Colonic mucosa (tissue), 4 donors: Measurements from ENCODE around the gene C3orf49. TPM values are rescaled to one million over a fixed set of nuclear protein-coding genes. Genes with fewer than 3 reads are reported as not detected.

ENCODE experiments used
- DNase-seq: peaks from one replicate; pipeline ENCODE4 v3.0.0-alpha.2; 2020
- H3K27ac ChIP-seq: fragments of 200-600 bp; one replicate; pipeline ENCODE4 v1.8.0; 2021
- H3K27me3 ChIP-seq: fragments of 200-600 bp; one replicate; pipeline ENCODE4 v1.8.0; 2021
- H3K36me3 ChIP-seq: fragments of 200-600 bp; one replicate; pipeline ENCODE4 v1.8.0; 2021
- H3K4me1 ChIP-seq: fragments of 200-600 bp; one replicate; pipeline ENCODE4 v1.8.0; 2021; ENCODE audit warnings: mild to moderate bottlenecking
- H3K4me3 ChIP-seq: fragments of 200-600 bp; one replicate; pipeline ENCODE4 v1.8.0; 2021
- H3K9ac ChIP-seq, 2 donors: one replicate each; pipeline ENCODE4 v1.7.0; 2013; ENCODE audit warnings: control low read depth in 2 of 2, low read depth in 2 of 2, low read length in 2 of 2
- H3K9me3 ChIP-seq: fragments of 200-600 bp; one replicate; pipeline ENCODE4 v1.8.0; 2021
- CTCF ChIP-seq: fragments of 200-600 bp; IDR thresholded peaks from one replicate; pipeline ENCODE4 v1.8.0; 2022; ENCODE audit warnings: antibody characterized with exemption, mild to moderate bottlenecking
- intact Hi-C: fragments of 100-400 bp; cut with DNase I; formaldehyde crosslinking; loops from one replicate; pipeline ENCODE4 v1.14.1; 2022
- total RNA-seq, 2 donors: library from RNA; stranded (reverse); fragmentation: NEBNext Ultra II Directional in 1 of 2; extraction: Animal tissue kit (Norgen Biotek cat#: 25700) in 1 of 2; gene quantifications; one replicate each; pipeline ENCODE4 v1.2.1, GENCODE V29; 2021
- donor health status: healthy.
- donor health status: DM: no; HTN: no; CAD: no.
- donor health status: DM: no; HTN: no; CAD: no.

The C3orf49 gene
- total RNA-seq, 2 donors from 2014 or later = not detected

GRCh38 chr3:63877737-63878393 lies 58.8 kb downstream of the C3orf49 start:
- no peak for TF ChIP-seq CTCF
- Histone ChIP-seq H3K4me3 (no peak overlapping the region), H3K36me3 (no peaks in the 10 kb centered on the region), H3K9ac (no peak overlapping the region), H3K27ac (no peak overlapping the region), H3K27me3 (no peaks in the 10 kb centered on the region), H3K9me3 (no peaks in the 10 kb centered on the region), H3K4me1 (no peaks in the 10 kb centered on the region)
- intact Hi-C loops = no loop called here
- DNase-seq = no peak

GRCh38 chr3:63878394-63879060 lies 59.4 kb downstream of the C3orf49 start:
- no peaks in the 10 kb centered on the region for H3K9me3 ChIP-seq
- TF ChIP-seq CTCF = no peak
- H3K36me3 ChIP-seq = no peaks in the 10 kb centered on the region
- intact Hi-C loops = no loop called here
- H3K4me3 ChIP-seq = no peak overlapping the region
- H3K4me1 ChIP-seq = no peaks in the 10 kb centered on the region
- H3K9ac ChIP-seq = no peak overlapping the region
- no peak for DNase-seq
- H3K27ac ChIP-seq = no peak overlapping the region
- no peaks in the 10 kb centered on the region for H3K27me3 ChIP-seq

- H3K27me3 ChIP-seq = no peaks in the 10 kb centered on the region
- TF ChIP-seq CTCF = no peak
- DNase-seq = no peak
- H3K9me3 ChIP-seq = no peaks in the 10 kb centered on the region
- H3K36me3 ChIP-seq = no peaks in the 10 kb centered on the region
- intact Hi-C loops = no loop called here
- no peak overlapping the region for H3K27ac ChIP-seq
- no peaks in the 10 kb centered on the region for H3K4me1 ChIP-seq
- H3K9ac ChIP-seq = no peak overlapping the region
- H3K4me3 ChIP-seq = no peak overlapping the region
Measured at GRCh38 chr3:63880653-63881052, 61.6 kb downstream of the C3orf49 start.

- Histone ChIP-seq H3K9me3 (no peaks in the 10 kb centered on the region), H3K4me1 (no peaks in the 10 kb centered on the region), H3K36me3 (no peaks in the 10 kb centered on the region), H3K4me3 (no peak overlapping the region), H3K27me3 (no peaks in the 10 kb centered on the region), H3K27ac (no peak overlapping the region), H3K9ac (no peak overlapping the region)
- DNase-seq = no peak
- intact Hi-C loops = no loop called here
- TF ChIP-seq CTCF = no peak
Measured at GRCh38 chr3:63886858-63887257, 67.8 kb downstream of the C3orf49 start.

GRCh38 chr3:63891518-63891917 lies 72.4 kb downstream of the C3orf49 start:
- Histone ChIP-seq H3K4me3 (no peak overlapping the region), H3K27ac (no peak overlapping the region), H3K9ac (no peak overlapping the region), H3K36me3 (no peaks in the 10 kb centered on the region), H3K4me1 (no peaks in the 10 kb centered on the region), H3K27me3 (no peaks in the 10 kb centered on the region), H3K9me3 (no peaks in the 10 kb centered on the region)
- TF ChIP-seq CTCF = no peak
- DNase-seq = no peak
- intact Hi-C loops = no loop called here
